Lung (tissue), 12 donors: ENCODE data around the gene KIF7. TPM values are rescaled to one million over a fixed set of nuclear protein-coding genes. Genes with fewer than 3 reads are reported as not detected.

ENCODE experiments used
- ATAC-seq: fragments of 200-7000 bp; cut with Tn5 transposase; one replicate; pipeline ENCODE4 v1.9.1; 2020; ENCODE audit warnings: moderate number of reproducible peaks; ENCODE audit not compliant: insufficient read depth, low FRiP score
- DNase-seq, 3 donors: peaks; one replicate each; pipeline ENCODE4 v3.0.0-alpha.2; 2013 to 2017
- H3K27ac ChIP-seq, 2 donors: one replicate each; pipeline ENCODE4 v1.5.1; 2013; ENCODE audit warnings: mild to moderate bottlenecking in 2 of 2, moderate library complexity in 2 of 2, control low read depth in 1 of 2, inconsistent platforms in 1 of 2, low read depth in 1 of 2, low read length in 1 of 2
- H3K27me3 ChIP-seq, 3 donors: one replicate each; pipeline ENCODE4 v1.5.1; 2013; ENCODE audit warnings: low read length in 2 of 3; ENCODE audit not compliant: control insufficient read depth in 3 of 3, insufficient read depth in 3 of 3
- H3K36me3 ChIP-seq, 4 donors: one replicate each; pipeline ENCODE4 v1.5.1; 2013; ENCODE audit warnings: low read length in 4 of 4, mild to moderate bottlenecking in 1 of 4, moderate library complexity in 1 of 4; ENCODE audit not compliant: control insufficient read depth in 4 of 4, insufficient read depth in 4 of 4
- H3K4me1 ChIP-seq, 5 donors: one replicate each; pipeline ENCODE4 v1.5.1; 2013; ENCODE audit warnings: low read length in 5 of 5, mild to moderate bottlenecking in 2 of 5, moderate library complexity in 1 of 5; ENCODE audit not compliant: control insufficient read depth in 5 of 5, insufficient read depth in 5 of 5
- H3K4me3 ChIP-seq: one replicate; pipeline ENCODE4 v1.5.1; 2013; ENCODE audit warnings: mild to moderate bottlenecking, control low read depth, moderate library complexity
- H3K9ac ChIP-seq, 2 donors: one replicate each; pipeline ENCODE4 v1.5.1; 2013; ENCODE audit warnings: low read length in 2 of 2, control low read depth in 1 of 2; ENCODE audit not compliant: insufficient read depth in 1 of 2
- H3K9me3 ChIP-seq, 4 donors: one replicate each; pipeline ENCODE4 v1.5.1; 2013; ENCODE audit warnings: low read length in 3 of 4, mild to moderate bottlenecking in 1 of 4, moderate library complexity in 1 of 4; ENCODE audit not compliant: control insufficient read depth in 4 of 4, insufficient read depth in 3 of 4
- WGBS, 2 donors: extraction: QIAGEN DNeasy Blood & Tissue Kit; methylation state at CpG; one replicate each; pipeline ENCODE4 v1.1.7; 2013; 5-methylcytosine and 5-hydroxymethylcytosine counted together
- polyA plus RNA-seq, 2 donors: library from polyadenylated mRNA; stranded (reverse); fragments of 200-250 nt; gene quantifications; one replicate each; pipeline ENCODE4 v1.2.1, GENCODE V29; 2013
- total RNA-seq, 2 donors: library from RNA; depleted of rRNA in 1 of 2; stranded (reverse); fragments of >200 nt in 1 of 2; gene quantifications; one replicate each; pipeline ENCODE4 v1.2.1, GENCODE V29; 2014 to 2021
- TF ChIP-seq, protein P1 (sequence below): IDR thresholded peaks from 2 replicates; pipeline ENCODE4 v1.5.1; 2012; ENCODE audit warnings: mild to moderate bottlenecking; ENCODE audit errors: control extremely low read depth, extremely low read depth
- donor health status: control.
- donor health status: control.
- donor health status: Bipolar disorder and iron deficiency.
- donor health status: healthy.
- donor health status: DM: yes; HTN: yes; CAD: no.

KIF7 gene
- total and polyA plus RNA-seq, 4 donors: 1.3 to 6.5 (median 2.7) TPM

DNA sequence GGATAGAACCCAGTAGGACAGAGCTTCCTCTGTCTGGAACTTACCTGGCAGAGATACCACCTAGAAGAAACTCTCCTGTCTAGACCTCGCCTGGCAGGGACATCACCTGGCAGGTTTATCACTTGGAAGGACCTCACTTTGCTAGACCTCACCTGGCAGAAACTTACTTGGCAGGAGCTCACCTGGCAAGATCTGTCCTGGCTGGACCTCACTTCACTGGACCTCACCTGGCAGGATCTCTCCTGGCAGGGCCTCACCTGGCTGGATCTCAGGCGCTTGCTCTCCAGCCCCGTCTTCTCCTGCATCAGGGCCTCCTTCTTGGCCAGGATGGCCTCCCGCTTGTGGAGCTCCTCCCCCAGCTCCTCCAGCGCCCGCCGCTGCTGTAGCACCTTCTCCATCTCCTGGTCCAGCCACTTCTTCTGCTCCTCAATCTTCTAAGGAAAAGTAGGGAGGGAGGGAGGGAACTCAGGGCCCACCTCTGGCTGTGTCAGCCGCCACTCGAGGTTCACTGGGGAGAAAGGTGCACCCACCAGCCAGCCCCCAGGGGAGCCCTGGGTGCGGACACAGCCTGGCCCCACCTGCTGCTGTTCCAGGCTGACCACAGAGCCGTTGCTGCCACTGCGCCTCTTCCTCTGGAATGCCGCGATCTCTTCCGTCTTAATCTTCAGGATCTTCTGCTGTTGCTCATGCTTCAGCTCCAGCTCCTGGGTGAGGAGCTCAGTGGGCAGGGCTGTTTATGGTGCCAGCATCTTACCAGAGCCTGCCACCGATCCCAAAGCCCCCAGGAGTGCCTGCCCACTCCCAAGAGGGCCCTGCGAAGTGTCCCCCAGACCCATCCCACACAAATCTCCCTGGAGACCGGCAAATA lies 22.5 kb downstream of the KIF7 start:
- no peak for ATAC-seq
- TF ChIP-seq, protein P1, sequence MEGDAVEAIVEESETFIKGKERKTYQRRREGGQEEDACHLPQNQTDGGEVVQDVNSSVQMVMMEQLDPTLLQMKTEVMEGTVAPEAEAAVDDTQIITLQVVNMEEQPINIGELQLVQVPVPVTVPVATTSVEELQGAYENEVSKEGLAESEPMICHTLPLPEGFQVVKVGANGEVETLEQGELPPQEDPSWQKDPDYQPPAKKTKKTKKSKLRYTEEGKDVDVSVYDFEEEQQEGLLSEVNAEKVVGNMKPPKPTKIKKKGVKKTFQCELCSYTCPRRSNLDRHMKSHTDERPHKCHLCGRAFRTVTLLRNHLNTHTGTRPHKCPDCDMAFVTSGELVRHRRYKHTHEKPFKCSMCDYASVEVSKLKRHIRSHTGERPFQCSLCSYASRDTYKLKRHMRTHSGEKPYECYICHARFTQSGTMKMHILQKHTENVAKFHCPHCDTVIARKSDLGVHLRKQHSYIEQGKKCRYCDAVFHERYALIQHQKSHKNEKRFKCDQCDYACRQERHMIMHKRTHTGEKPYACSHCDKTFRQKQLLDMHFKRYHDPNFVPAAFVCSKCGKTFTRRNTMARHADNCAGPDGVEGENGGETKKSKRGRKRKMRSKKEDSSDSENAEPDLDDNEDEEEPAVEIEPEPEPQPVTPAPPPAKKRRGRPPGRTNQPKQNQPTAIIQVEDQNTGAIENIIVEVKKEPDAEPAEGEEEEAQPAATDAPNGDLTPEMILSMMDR: no peak
- Histone ChIP-seq H3K36me3 (peaks cover 0 to 44% (median 12%) of the 10 kb centered on the region in 4 donors), H3K9me3 (no peaks in the 10 kb centered on the region), H3K9ac (no peak overlapping the region), H3K27me3 (no peaks in the 10 kb centered on the region), H3K4me1 (no peaks in the 10 kb centered on the region), H3K4me3 (no peak overlapping the region), H3K27ac (no peak overlapping the region)
- WGBS, 2 donors: 97 to 98% methylated on average over 18 of the region's 18 CpGs
- DNase-seq: no peak

DNA sequence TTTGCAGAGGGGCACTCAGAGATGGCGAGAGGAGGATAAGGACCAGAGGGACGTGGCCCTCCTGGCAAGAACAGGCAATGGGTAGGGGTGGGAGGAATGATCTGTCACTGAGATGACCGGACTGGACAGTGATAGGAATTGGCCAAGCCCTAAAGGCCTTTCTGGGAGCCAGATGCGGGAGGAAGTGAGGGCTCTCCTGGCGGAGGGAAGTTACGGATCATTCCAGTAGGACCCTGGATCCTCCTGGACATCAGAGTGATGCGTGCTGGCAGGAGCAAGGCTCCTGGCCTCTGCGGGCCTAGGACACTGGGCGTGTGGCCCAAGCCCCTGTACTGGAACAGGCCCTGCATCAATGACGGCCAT lies 23.4 kb downstream of the KIF7 start:
- H3K36me3 ChIP-seq: peaks cover 0 to 44% (median 14%) of the 10 kb centered on the region in 4 donors
- 87 to 90% methylated on average over 10 of the region's 10 CpGs for WGBS, 2 donors
- TF ChIP-seq, protein P1: no peak
- peaks cover 0 to 2% (median 0%) of the 10 kb centered on the region in 4 donors for H3K9me3 ChIP-seq
- no peaks in the 10 kb centered on the region for H3K27me3 ChIP-seq
- no peak overlapping the region for H3K9ac ChIP-seq
- no peak overlapping the region for H3K4me3 ChIP-seq
- ATAC-seq (no peak), DNase-seq (no peak)
- no peaks in the 10 kb centered on the region for H3K4me1 ChIP-seq
- H3K27ac ChIP-seq: no peak overlapping the region

DNA sequence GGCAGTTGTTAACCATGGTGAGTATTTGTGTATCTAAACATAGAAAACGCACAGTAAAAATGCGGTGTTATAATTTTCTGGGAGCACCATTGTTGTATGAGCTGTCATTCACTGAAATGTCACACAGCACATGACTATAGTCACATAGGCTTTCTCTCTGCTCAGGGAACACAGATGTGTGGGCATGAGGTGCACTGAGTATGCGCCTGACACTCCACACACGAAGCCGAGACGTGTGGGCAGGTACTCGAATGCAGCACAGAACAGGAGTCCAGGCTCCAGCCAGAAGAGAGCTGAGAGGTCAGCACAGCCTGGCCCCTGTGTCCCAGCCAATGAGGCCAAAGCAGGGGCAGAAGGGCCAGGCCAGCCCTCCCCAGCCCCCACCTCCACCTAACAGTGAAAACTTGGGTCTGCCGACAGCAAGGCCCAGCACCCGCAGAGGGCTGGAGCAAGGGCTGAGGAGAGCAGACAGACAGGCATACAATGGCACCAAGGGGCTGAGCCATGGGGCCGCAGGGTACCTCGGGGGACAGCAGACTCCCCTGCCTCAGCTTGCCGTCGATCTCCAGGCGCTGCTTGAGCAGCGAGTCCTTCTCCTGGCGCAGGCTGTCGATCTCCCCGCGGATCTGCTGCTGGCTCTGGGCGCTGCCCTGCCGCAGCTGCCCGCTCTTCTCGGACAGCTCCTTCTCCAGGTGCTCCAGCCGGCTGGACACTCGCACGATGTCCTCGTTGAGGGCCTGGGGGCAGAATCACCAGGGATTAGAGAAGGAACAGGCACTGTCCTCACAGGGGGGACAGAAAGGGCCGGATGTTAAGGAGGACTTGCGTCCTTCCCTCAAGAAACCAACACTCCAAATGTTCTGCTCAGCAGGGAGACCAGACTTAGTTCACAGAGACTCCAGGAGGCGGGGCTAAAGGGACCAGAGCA lies 24.0 kb downstream of the KIF7 start:
- WGBS, 2 donors: 94 to 96% methylated on average over 30 of the region's 30 CpGs
- no peak for DNase-seq
- Histone ChIP-seq H3K36me3 (peaks cover 0 to 44% (median 14%) of the 10 kb centered on the region in 4 donors), H3K27ac (no peak overlapping the region), H3K9me3 (peaks cover 0 to 2% (median 0%) of the 10 kb centered on the region in 4 donors), H3K27me3 (no peaks in the 10 kb centered on the region), H3K9ac (no peak overlapping the region), H3K4me3 (no peak overlapping the region), H3K4me1 (no peaks in the 10 kb centered on the region)
- TF ChIP-seq, protein P1: no peak
- no peak for ATAC-seq
